GM19193 (cell line): ENCODE results near the gene TOMM34.

Source experiments
- POLR2A ChIP-seq: IDR thresholded peaks from 4 replicates; pipeline ENCODE4 v1.6.1; 2011; ENCODE audit not compliant: insufficient read depth, insufficient read length; ENCODE audit errors: extremely low read depth

TOMM34 gene

DNA sequence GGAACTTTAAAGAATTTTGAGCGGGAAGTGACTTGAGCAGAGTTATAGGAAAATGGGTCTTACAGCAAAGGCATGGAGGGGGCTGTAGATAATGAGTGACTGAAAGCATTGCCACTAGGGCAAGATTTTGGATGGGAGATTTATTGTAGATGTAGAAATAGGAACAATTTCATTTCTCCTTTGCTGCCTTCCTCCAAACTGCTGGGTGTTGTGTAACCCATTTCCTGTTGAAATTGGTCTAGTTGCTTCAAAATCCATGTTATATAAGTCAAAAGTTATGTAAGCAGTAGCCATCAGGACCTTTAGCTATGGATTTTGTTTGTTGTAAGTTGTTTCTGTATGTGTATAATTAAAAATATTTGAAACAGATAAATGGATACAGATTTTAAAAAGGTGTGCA is 63.6 kb downstream of the TOMM34 start:
- TF ChIP-seq POLR2A = no peak

DNA sequence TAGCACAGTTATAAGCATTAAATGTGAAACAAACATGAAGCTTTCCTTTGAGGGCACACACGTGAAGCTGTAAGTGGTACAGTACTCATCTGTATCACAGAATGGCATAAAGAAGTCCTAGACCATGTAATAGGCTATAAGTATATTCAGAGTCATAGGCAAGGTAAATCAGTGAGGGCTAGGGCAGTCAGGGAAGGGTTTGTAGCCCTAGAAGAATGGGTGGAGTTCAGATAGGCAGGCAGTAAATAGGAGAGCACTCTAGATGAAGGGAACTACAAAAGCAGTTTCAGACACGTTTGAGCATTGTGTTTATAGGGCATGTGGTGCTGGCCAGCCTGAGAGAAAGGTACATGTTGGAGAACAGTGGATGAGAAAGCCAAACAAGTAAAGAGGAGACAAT is 65.2 kb downstream of the TOMM34 start:
- no peak for TF ChIP-seq POLR2A
